ENCODE results near the gene RPL10A. TPM values are rescaled to one million over a fixed set of nuclear protein-coding genes. Genes with fewer than 3 reads are reported as not detected.

The RPL10A gene
- polyA plus RNA-seq, 1 of the 3 experiments (the other 2 are of a cell fraction): 3,548 TPM

DNA sequence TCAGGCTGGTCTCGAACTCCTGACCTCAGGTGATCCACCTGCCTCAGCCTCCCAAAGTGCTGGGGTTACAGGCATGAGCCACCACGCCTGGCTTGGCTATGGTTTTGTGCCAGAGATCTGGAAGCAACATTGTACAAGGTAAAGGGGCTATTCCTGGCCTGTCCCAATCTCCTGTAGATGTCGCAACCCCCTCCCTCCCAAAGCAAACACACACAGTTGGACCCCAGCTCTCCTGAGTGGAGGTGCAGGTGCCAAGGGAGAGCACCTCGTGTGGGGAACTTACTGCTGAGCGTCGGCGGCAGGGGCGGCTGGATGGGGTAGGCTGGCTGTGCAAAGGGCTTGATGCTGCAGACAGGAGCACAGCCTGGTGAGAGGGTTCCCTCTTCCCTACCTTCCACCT is 8.8 kb downstream of the RPL10A start:
- ChIA-PET POLR2A (no interaction called here), CTCF (interaction anchor here (1.2 to 1.9 kb wide), 3 partner anchors 9 to 260 kb away, joined by 3 to 5 read pairs (median 4); partner anchors contain the start of gene ARMC12)
- no peak overlapping the region for H3K27ac ChIP-seq (ENCODE audit: low read depth in 2 of 2, low read length in 1 of 2)
- no peak overlapping the region for H3K4me3 ChIP-seq (ENCODE audit: low read depth in 2 of 2, low read length in 1 of 2)
- no peak overlapping the region for H2AFZ ChIP-seq (ENCODE audit: low read depth)
- H4K20me1 ChIP-seq (ENCODE audit: insufficient read depth): peaks cover 12% of the 10 kb centered on the region
- H3K9me3 ChIP-seq: no peaks in the 10 kb centered on the region
- WGBS (ENCODE audit: low lambda C conversion rate): 95% methylated on average over 4 of the region's 8 CpGs
- no peaks in the 10 kb centered on the region for H3K27me3 ChIP-seq (ENCODE audit: insufficient read depth)
- peaks cover 2 to 3% of the 10 kb centered on the region in 2 experiments; a peak in 2 of 4 replicates for H3K4me1 ChIP-seq (ENCODE audit: control insufficient read depth in 1 of 2, insufficient read depth in 2 of 2, low read depth in 1 of 2, low read length in 1 of 2)
- no peaks in the 10 kb centered on the region for H3K9me2 ChIP-seq
- peaks cover 6 to 9% of the 10 kb centered on the region in 2 experiments for H3K36me3 ChIP-seq (replicated peaks in 1 of 2; ENCODE audit: control insufficient read depth in 1 of 2, insufficient read depth in 2 of 2, low read length in 1 of 2)
- no peak for DNase-seq
- H3K9ac ChIP-seq: no peak overlapping the region
- TF ChIP-seq TCF12 (IDR thresholded peaks at IDR 0.05): no peak
- no peak overlapping the region for H3K4me2 ChIP-seq
- H3K79me2 ChIP-seq (ENCODE audit: insufficient read depth): no peaks in the 10 kb centered on the region; the same call in 1 of the 2 replicates
- peaks cover 18% of the 10 kb centered on the region for H3F3A ChIP-seq (replicated peaks; ENCODE audit: insufficient read depth)

DNA sequence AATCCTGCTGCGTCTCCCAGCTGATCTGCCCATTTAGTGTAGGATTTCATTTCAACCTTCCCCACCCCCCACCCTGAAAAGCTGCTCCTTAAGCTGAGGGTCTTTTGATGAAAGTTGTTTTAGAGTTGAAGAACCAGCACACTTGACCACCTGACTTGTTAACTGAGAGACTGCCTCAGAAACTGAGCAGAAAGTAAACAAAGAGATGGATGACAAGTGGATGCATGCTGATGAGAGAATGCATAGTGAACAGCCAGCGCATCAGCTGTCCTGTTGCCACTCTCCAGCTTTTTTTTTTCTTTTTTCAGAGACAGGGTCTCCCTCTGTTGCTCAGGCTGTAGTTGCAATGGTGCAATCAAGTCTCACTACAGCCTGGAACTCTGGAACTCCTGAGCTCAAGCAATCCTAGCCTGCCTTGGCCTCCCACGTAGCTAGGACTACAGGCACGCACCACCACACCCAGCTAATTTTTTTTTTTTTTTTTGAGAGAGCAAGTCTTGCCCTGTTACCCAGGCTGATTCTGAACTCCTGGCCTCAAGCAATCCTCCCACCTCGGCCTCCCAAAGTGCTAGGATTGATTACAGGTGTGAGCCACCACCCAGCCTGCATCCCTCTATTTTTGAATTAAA is 9.5 kb downstream of the RPL10A start:
- POLR2A ChIA-PET: interaction anchor here (0.6 to 1.0 kb wide), 2 partner anchors 14 to 1509 kb away, joined by 3 to 4 read pairs; no protein-coding TSS in a partner anchor
- no peak for TF ChIP-seq REST (IDR thresholded peaks at IDR 0.05; ENCODE audit: low read depth, low read length)
- no peak for TF ChIP-seq FOXJ3 (CRISPR knock-in tag; IDR thresholded peaks at IDR 0.05)
- no peak for TF ChIP-seq JUND (IDR thresholded peaks at IDR 0.05)
- TF ChIP-seq GATA2 (CRISPR knock-in tag; IDR thresholded peaks at IDR 0.05): no peak
- no peak for TF ChIP-seq ELF1 (IDR thresholded peaks at IDR 0.05)
- TF ChIP-seq, protein P1, sequence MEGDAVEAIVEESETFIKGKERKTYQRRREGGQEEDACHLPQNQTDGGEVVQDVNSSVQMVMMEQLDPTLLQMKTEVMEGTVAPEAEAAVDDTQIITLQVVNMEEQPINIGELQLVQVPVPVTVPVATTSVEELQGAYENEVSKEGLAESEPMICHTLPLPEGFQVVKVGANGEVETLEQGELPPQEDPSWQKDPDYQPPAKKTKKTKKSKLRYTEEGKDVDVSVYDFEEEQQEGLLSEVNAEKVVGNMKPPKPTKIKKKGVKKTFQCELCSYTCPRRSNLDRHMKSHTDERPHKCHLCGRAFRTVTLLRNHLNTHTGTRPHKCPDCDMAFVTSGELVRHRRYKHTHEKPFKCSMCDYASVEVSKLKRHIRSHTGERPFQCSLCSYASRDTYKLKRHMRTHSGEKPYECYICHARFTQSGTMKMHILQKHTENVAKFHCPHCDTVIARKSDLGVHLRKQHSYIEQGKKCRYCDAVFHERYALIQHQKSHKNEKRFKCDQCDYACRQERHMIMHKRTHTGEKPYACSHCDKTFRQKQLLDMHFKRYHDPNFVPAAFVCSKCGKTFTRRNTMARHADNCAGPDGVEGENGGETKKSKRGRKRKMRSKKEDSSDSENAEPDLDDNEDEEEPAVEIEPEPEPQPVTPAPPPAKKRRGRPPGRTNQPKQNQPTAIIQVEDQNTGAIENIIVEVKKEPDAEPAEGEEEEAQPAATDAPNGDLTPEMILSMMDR (IDR thresholded peaks at IDR 0.05): no peak
- no peak for TF ChIP-seq EZH2phosphoT487 (IDR thresholded peaks at IDR 0.05; ENCODE audit: borderline replicate concordance, low read depth)
- TF ChIP-seq, protein P2, sequence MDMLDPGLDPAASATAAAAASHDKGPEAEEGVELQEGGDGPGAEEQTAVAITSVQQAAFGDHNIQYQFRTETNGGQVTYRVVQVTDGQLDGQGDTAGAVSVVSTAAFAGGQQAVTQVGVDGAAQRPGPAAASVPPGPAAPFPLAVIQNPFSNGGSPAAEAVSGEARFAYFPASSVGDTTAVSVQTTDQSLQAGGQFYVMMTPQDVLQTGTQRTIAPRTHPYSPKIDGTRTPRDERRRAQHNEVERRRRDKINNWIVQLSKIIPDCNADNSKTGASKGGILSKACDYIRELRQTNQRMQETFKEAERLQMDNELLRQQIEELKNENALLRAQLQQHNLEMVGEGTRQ (IDR thresholded peaks at IDR 0.05; ENCODE audit: borderline replicate concordance, low read depth, low read length): no peak
- TF ChIP-seq NRF1 (IDR thresholded peaks at IDR 0.05; ENCODE audit: low read depth, low read length): no peak
- TF ChIP-seq IRF3 (IDR thresholded peaks at IDR 0.05; ENCODE audit: low read depth, low read length): no peak
- TF ChIP-seq RCOR1 (IDR thresholded peaks at IDR 0.05; ENCODE audit: low read length): no peak
- no peak for TF ChIP-seq FOSL2 (IDR thresholded peaks at IDR 0.05; ENCODE audit: borderline replicate concordance, low read depth)
- TF ChIP-seq, protein P3, sequence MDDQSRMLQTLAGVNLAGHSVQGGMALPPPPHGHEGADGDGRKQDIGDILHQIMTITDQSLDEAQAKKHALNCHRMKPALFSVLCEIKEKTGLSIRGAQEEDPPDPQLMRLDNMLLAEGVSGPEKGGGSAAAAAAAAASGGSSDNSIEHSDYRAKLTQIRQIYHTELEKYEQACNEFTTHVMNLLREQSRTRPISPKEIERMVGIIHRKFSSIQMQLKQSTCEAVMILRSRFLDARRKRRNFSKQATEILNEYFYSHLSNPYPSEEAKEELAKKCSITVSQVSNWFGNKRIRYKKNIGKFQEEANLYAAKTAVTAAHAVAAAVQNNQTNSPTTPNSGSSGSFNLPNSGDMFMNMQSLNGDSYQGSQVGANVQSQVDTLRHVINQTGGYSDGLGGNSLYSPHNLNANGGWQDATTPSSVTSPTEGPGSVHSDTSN (IDR thresholded peaks at IDR 0.05): no peak
- no peak for TF ChIP-seq MXI1 (IDR thresholded peaks at IDR 0.05; ENCODE audit: low read depth, low read length)
- no peak for TF ChIP-seq TCF12 (IDR thresholded peaks at IDR 0.05)
- TF ChIP-seq NFIC (IDR thresholded peaks at IDR 0.05; ENCODE audit: borderline replicate concordance): no peak

More for the DNA sequence above, 9.5 kb downstream of the RPL10A start:
- Histone ChIP-seq H3K4me2 (no peak overlapping the region), H3K27me3 (ENCODE audit: insufficient read depth) (no peaks in the 10 kb centered on the region), H3K79me2 (ENCODE audit: insufficient read depth) (no peaks in the 10 kb centered on the region), H3K9me2 (no peaks in the 10 kb centered on the region), H4K20me1 (ENCODE audit: insufficient read depth) (peaks cover 6% of the 10 kb centered on the region; the same call in 1 of the 2 replicates), H3K9me3 (no peaks in the 10 kb centered on the region), H3K4me3 (ENCODE audit: low read depth in 2 of 2, low read length in 1 of 2) (no peak overlapping the region), H3K27ac (ENCODE audit: low read depth in 2 of 2, low read length in 1 of 2) (no peak overlapping the region), H3K36me3 (replicated peaks in 1 of 2; ENCODE audit: control insufficient read depth in 1 of 2, insufficient read depth in 2 of 2, low read length in 1 of 2) (peaks cover under 1 to 3% of the 10 kb centered on the region in 2 experiments), H3K4me1 (ENCODE audit: control insufficient read depth in 1 of 2, insufficient read depth in 2 of 2, low read depth in 1 of 2, low read length in 1 of 2) (no peaks in the 10 kb centered on the region), H3K9ac (no peak overlapping the region), H3F3A (replicated peaks; ENCODE audit: insufficient read depth) (peaks cover 11% of the 10 kb centered on the region), H2AFZ (ENCODE audit: low read depth) (no peak overlapping the region)
- WGBS (ENCODE audit: low lambda C conversion rate): 89% methylated on average over 5 of the region's 5 CpGs
- CTCF ChIA-PET: interaction anchor here (0.8 to 1.9 kb wide), 5 partner anchors 9 to 259 kb away, joined by 3 to 5 read pairs (median 4); partner anchors contain the start of gene ARMC12
- no peak for DNase-seq

Data from SK-N-SH (cell line).